HG02623 (cell line): ENCODE measurements around the gene PSMG2.
"Not testable (repeated sequence)": the region's sequence is repeated elsewhere in the genome, so short reads cannot be mapped to it uniquely, and the experiment has no call there.

Source experiments
- ATAC-seq: cut with Tn5 transposase; IDR thresholded peaks from one replicate; pipeline ENCODE4 v1.9.1; 2021; ENCODE audit warnings: moderate library complexity; ENCODE audit not compliant: unreplicated experiment

The PSMG2 gene

GRCh38 chr18:12758566-12758965, 55.7 kb downstream of the PSMG2 start:
- not testable (repeated sequence) for ATAC-seq

- ATAC-seq: no peak
These were observed 62.3 kb downstream of the PSMG2 start for GRCh38 chr18:12765126-12765525.

- no peak for ATAC-seq
These were observed 62.7 kb downstream of the PSMG2 start for GRCh38 chr18:12765586-12765985.

GRCh38 chr18:12766986-12767433, 64.2 kb downstream of the PSMG2 start:
- no peak for ATAC-seq

GRCh38 chr18:12767580-12768155, 64.8 kb downstream of the PSMG2 start:
- ATAC-seq: no peak

- no peak for ATAC-seq
These were observed 65.8 kb downstream of the PSMG2 start for GRCh38 chr18:12768625-12769024.

- ATAC-seq: no peak
These were observed 66.3 kb downstream of the PSMG2 start for GRCh38 chr18:12769136-12769535.

- no peak for ATAC-seq
These were observed 67.0 kb downstream of the PSMG2 start for GRCh38 chr18:12769644-12770440.

GRCh38 chr18:12770469-12771219, 67.8 kb downstream of the PSMG2 start:
- ATAC-seq: no peak

GRCh38 chr18:12772111-12772510, 69.3 kb downstream of the PSMG2 start:
- no peak for ATAC-seq

GRCh38 chr18:12773369-12773768, 70.5 kb downstream of the PSMG2 start:
- no peak for ATAC-seq

- ATAC-seq: no peak
These were observed 72.1 kb downstream of the PSMG2 start for GRCh38 chr18:12774982-12775381.
